H1 (cell line): ENCODE measurements around the gene UTS2R. TPM values are rescaled to one million over a fixed set of nuclear protein-coding genes. Genes with fewer than 3 reads are reported as not detected.

Experiments
- CTCF ChIA-PET: fragments of 300-600 bp; sonication (Branson Sonifier 250); formaldehyde crosslinking; loops from one replicate; lab custom pipeline; 2021; ENCODE audit not compliant: partially characterized antibody; lab: Charles Lee
- POLR2A ChIA-PET: fragments of 300-600 bp; sonication (Branson Sonifier 250); formaldehyde crosslinking; loops from one replicate; lab custom pipeline; 2021; ENCODE audit warnings: inconsistent platforms; ENCODE audit not compliant: partially characterized antibody; lab: Charles Lee
- DNase-seq, 2 experiments: peaks; one replicate each; pipeline versions ENCODE4 v3.0.0 to v3.0.0-alpha.2; 2010 to 2022; ENCODE audit warnings: low spot score in 2 of 2, low read depth in 1 of 2, mixed read lengths in 1 of 2
- FAIRE-seq: peaks from 2 replicates; lab custom pipeline; 2011; peaks lifted over from hg19 to GRCh38; lab: Jason Lieb, UNC
- H2AFZ ChIP-seq: 2 replicates; pipeline ENCODE4 v1.8.1; 2012; ENCODE audit warnings: low read length, inconsistent platforms
- H2AK5ac ChIP-seq: 2 replicates; pipeline ENCODE4 v1.6.1; 2013; ENCODE audit warnings: low read depth, low read length
- H2BK120ac ChIP-seq: replicated peaks from 2 replicates; pipeline ENCODE3; 2013; ENCODE audit warnings: low read depth, low read length, inconsistent platforms
- H2BK12ac ChIP-seq: 2 replicates; pipeline ENCODE4 v1.6.1; 2013; ENCODE audit warnings: low read depth, low read length
- H2BK15ac ChIP-seq: 2 replicates; pipeline ENCODE4 v1.6.1; 2013; ENCODE audit warnings: low read length
- H2BK20ac ChIP-seq: 2 replicates; pipeline ENCODE4 v1.6.1; 2013; ENCODE audit warnings: low read length
- H2BK5ac ChIP-seq: 2 replicates; pipeline ENCODE4 v1.6.1; 2013; ENCODE audit warnings: low read depth, low read length
- H3K14ac ChIP-seq: 2 replicates; pipeline ENCODE4 v1.6.1; 2013; ENCODE audit warnings: inconsistent platforms; ENCODE audit not compliant: insufficient read length
- H3K18ac ChIP-seq: 2 replicates; pipeline ENCODE4 v1.6.1; 2013; ENCODE audit warnings: low read length; ENCODE audit errors: extremely low read depth
- H3K23ac ChIP-seq: 2 replicates; pipeline ENCODE4 v1.6.1; 2013; ENCODE audit warnings: inconsistent platforms; ENCODE audit not compliant: insufficient read length
- H3K23me2 ChIP-seq: 2 replicates; pipeline ENCODE4 v1.6.1; 2013; ENCODE audit warnings: low read depth, low read length
- H3K27ac ChIP-seq: 2 replicates; pipeline ENCODE4 v1.6.1; 2011; ENCODE audit warnings: low read depth, low read length, inconsistent platforms
- H3K27me3 ChIP-seq, 4 experiments: replicated peaks in 1 of 4; 1 replicate in 1 of 4; 2 replicates in 3 of 4; pipeline versions ENCODE4 v1.6.1 to v1.8.1; 2011 to 2013; ENCODE audit warnings: low read length in 3 of 4, mild to moderate bottlenecking in 3 of 4, inconsistent platforms in 2 of 4, mixed read lengths in 2 of 4, moderate library complexity in 1 of 4; ENCODE audit not compliant: control insufficient read depth in 3 of 4, insufficient read depth in 3 of 4; ENCODE audit errors: extremely low read depth in 1 of 4
- H3K36me3 ChIP-seq, 4 experiments: 2 replicates each; pipeline versions ENCODE4 v1.6.1 to v1.8.1; 2011 to 2013; ENCODE audit warnings: mild to moderate bottlenecking in 4 of 4, low read length in 3 of 4, moderate library complexity in 2 of 4, control low read depth in 1 of 4, inconsistent platforms in 1 of 4; ENCODE audit not compliant: insufficient read depth in 4 of 4, control insufficient read depth in 2 of 4
- H3K4ac ChIP-seq: replicated peaks from 2 replicates; pipeline ENCODE3; 2013; ENCODE audit warnings: low read length, low read depth, mixed read lengths, inconsistent platforms; ENCODE audit not compliant: insufficient read length
- H3K4me1 ChIP-seq, 4 experiments: replicated peaks in 1 of 4; 1 replicate in 1 of 4; 2 replicates in 3 of 4; pipeline versions ENCODE4 v1.6.1 to v1.8.1; 2011 to 2013; ENCODE audit warnings: low read length in 3 of 4, inconsistent platforms in 2 of 4, mixed read lengths in 1 of 4; ENCODE audit not compliant: insufficient read depth in 4 of 4, control insufficient read depth in 3 of 4
- H3K4me2 ChIP-seq, 2 experiments: 2 replicates each; pipeline versions ENCODE4 v1.6.1 to v1.8.1; 2011 to 2013; ENCODE audit warnings: low read depth in 2 of 2, low read length in 2 of 2, control low read depth in 1 of 2, inconsistent platforms in 1 of 2, mild to moderate bottlenecking in 1 of 2; ENCODE audit not compliant: insufficient read depth in 1 of 2
- H3K4me3 ChIP-seq, 4 experiments: fragments of 200-600, 300-600 bp in 1 of 4; sonication (generic), shearing (Covaris generic), sonication (Bioruptor Twin) in 1 of 4; 2 replicates each; pipeline versions ENCODE4 v1.5.1 to v1.8.1; 2011 to 2016; ENCODE audit warnings: low read length in 4 of 4, low read depth in 3 of 4, control low read depth in 2 of 4, inconsistent platforms in 2 of 4, mild to moderate bottlenecking in 2 of 4, mixed read lengths in 1 of 4, moderate library complexity in 1 of 4; ENCODE audit not compliant: insufficient read depth in 2 of 4; ENCODE audit errors: extremely low read depth in 1 of 4
- H3K56ac ChIP-seq: replicated peaks from 2 replicates; pipeline ENCODE3; 2013; ENCODE audit warnings: low read depth, mild to moderate bottlenecking, mixed read lengths, low read length, inconsistent platforms; ENCODE audit not compliant: insufficient read length
- H3K79me1 ChIP-seq: 2 replicates; pipeline ENCODE4 v1.6.1; 2013; ENCODE audit warnings: low read depth, low read length, control low read depth
- H3K79me2 ChIP-seq, 2 experiments: 2 replicates each; pipeline versions ENCODE4 v1.6.1 to v1.8.1; 2012 to 2013; ENCODE audit warnings: low read length in 2 of 2, mild to moderate bottlenecking in 2 of 2, inconsistent platforms in 1 of 2; ENCODE audit not compliant: insufficient read depth in 2 of 2, control insufficient read depth in 1 of 2
- H3K9ac ChIP-seq, 4 experiments: replicated peaks in 1 of 4; 1 replicate in 1 of 4; 2 replicates in 3 of 4; pipeline versions ENCODE4 v1.6.1 to v1.8.1; 2011 to 2013; ENCODE audit warnings: low read depth in 3 of 4, low read length in 3 of 4, control low read depth in 2 of 4, mild to moderate bottlenecking in 2 of 4, moderate library complexity in 2 of 4, inconsistent platforms in 1 of 4; ENCODE audit errors: extremely low read depth in 1 of 4
- H3K9me3 ChIP-seq, 2 experiments: 2 replicates each; pipeline versions ENCODE4 v1.6.1 to v1.8.1; 2012 to 2013; ENCODE audit warnings: mild to moderate bottlenecking in 2 of 2, moderate library complexity in 2 of 2, control low read depth in 1 of 2, inconsistent platforms in 1 of 2, low read depth in 1 of 2, low read length in 1 of 2, mixed read lengths in 1 of 2; ENCODE audit not compliant: insufficient read depth in 2 of 2
- H4K20me1 ChIP-seq, 2 experiments: replicated peaks in 1 of 2; 2 replicates each; pipeline versions ENCODE3 to v1.8.1; 2011 to 2013; ENCODE audit warnings: inconsistent platforms in 2 of 2, low read length in 2 of 2, mild to moderate bottlenecking in 1 of 2; ENCODE audit not compliant: insufficient read depth in 2 of 2, control insufficient read depth in 1 of 2
- H4K5ac ChIP-seq: 2 replicates; pipeline ENCODE4 v1.6.1; 2013; ENCODE audit warnings: low read length, low read depth, mixed read lengths, inconsistent platforms; ENCODE audit not compliant: insufficient read length
- H4K8ac ChIP-seq: 2 replicates; pipeline ENCODE4 v1.8.0; 2013; ENCODE audit warnings: mild to moderate bottlenecking, moderate library complexity, low read length, inconsistent platforms; ENCODE audit not compliant: insufficient read depth; ENCODE audit errors: extremely low read depth
- H4K91ac ChIP-seq: replicated peaks from 2 replicates; pipeline ENCODE3; 2013; ENCODE audit warnings: low read length, mixed read lengths, inconsistent platforms; ENCODE audit not compliant: insufficient read length
- GABPA ChIP-seq: IDR thresholded peaks from 2 replicates; pipeline ENCODE4 v1.6.1; 2011; ENCODE audit warnings: mild to moderate bottlenecking, low read length, moderate library complexity, borderline replicate concordance; ENCODE audit not compliant: insufficient read depth
- KDM1A ChIP-seq: fragments of 200-600, 300-600 bp; sonication (generic); IDR thresholded peaks from 2 replicates; pipeline ENCODE4 v1.7.1; 2016; ENCODE audit warnings: mild to moderate bottlenecking, low read length, borderline replicate concordance
- RFX5 ChIP-seq: IDR thresholded peaks from 2 replicates; pipeline ENCODE4 v1.6.1; 2011; ENCODE audit warnings: low read depth, low read length, improper control_type of control experiment, borderline replicate concordance
- TBP ChIP-seq: IDR thresholded peaks from 2 replicates; pipeline ENCODE4 v1.6.1; 2011; ENCODE audit warnings: low read depth, low read length, improper control_type of control experiment
- WGBS, 2 experiments: shearing (Covaris generic) in 1 of 2; methylation state at CpG; one replicate each; pipeline versions ENCODE4 v1.1.6 to v1.1.7; 2013 to 2015; ENCODE audit warnings: low lambda C conversion rate in 2 of 2, mixed read lengths in 2 of 2, inconsistent platforms in 1 of 2, low coverage in 1 of 2, missing lambda C conversion rate in 1 of 2; ENCODE audit not compliant: insufficient replicate concordance in 2 of 2, insufficient coverage in 1 of 2, insufficient read length in 1 of 2; ENCODE audit errors: extremely low coverage in 1 of 2, missing lambda C conversion rate in 1 of 2; 5-methylcytosine and 5-hydroxymethylcytosine counted together
- polyA plus RNA-seq, 7 experiments: library from polyadenylated mRNA; depleted of rRNA in 3 of 7; stranded (reverse) in 5 of 7; unstranded in 2 of 7; fragments of >200 nt in 5 of 7; fragments of 200-250 nt in 2 of 7; gene quantifications; 1 replicate in 5 of 7; 2 replicates in 1 of 7; 4 replicates in 1 of 7; pipeline versions ENCODE4 v1.2.1 to v1.2.3, GENCODE V29; 2011 to 2013; ENCODE audit warnings: missing spikeins in 2 of 7, mixed read lengths in 2 of 7
- total RNA-seq: library from RNA; stranded (reverse); fragmentation: NEBNext Ultra II Directional; extraction: Animal tissue kit (Norgen Biotek cat#: 25700); gene quantifications from 2 replicates; pipeline ENCODE4 v1.2.1, GENCODE V29; 2021
- TF ChIP-seq, protein P1 (sequence below): IDR thresholded peaks from 2 replicates; pipeline ENCODE4 v1.6.1; 2011; ENCODE audit warnings: low read length, improper control_type of control experiment
- TF ChIP-seq, protein P2 (sequence below), 3 experiments: IDR thresholded peaks; 1 replicate in 2 of 3; 2 replicates in 1 of 3; pipeline versions ENCODE4 v1.5.1 to v1.6.1; 2011; ENCODE audit warnings: low read length in 3 of 3, mild to moderate bottlenecking in 3 of 3, inconsistent platforms in 2 of 3, low read depth in 1 of 3, moderate library complexity in 1 of 3; ENCODE audit not compliant: insufficient read depth in 1 of 3; ENCODE audit errors: control extremely low read depth in 1 of 3
- TF ChIP-seq, protein P3 (sequence below): IDR thresholded peaks from 2 replicates; pipeline ENCODE4 v1.6.1; 2012; ENCODE audit warnings: inconsistent platforms

The UTS2R gene
- total and polyA plus RNA-seq, 2 of the 8 experiments (the other 6 are each of a cell fraction or from before 2014, with no cell fraction given) = 0.27 TPM; not detected in 1

DNA sequence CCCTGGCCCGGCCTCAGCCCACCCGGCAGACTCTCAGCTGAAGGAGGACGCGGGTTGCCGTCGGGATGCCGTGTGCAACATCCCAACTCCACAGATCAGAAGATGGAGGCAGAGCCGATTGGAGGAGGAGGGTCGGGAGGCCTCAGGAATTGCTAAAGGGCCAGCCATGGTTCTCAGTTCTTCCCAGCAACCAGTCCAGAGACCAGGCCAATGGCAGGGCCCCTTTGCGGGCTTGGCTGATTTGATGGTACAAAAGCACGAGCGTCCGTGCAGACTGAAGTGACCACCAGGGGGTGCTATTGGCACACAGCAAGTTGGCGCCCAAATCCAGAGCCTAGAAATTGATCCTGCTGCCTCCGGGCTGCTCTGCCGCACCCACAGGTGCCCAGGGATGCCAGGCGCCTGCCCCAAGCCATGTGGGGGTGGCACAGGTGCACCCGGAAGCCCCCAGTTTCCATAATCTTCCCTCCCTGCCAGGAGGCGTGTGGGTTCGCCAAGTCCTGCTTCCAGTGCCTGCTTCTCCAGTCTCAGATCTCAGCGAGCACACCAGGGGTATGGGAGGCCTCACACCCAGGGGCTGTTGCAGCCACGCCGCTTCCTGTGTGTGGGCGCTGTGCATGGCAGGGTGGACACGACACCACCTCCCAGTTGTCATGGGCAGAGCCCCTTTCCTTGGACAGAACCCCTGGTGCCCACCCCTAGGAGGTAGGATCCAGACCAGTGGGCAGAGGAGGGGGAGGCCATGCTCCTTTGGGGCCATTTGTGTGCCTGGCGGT lies 19.7 kb upstream of the UTS2R start:
- H3K79me2 ChIP-seq = no peaks in the 10 kb centered on the region
- no peak overlapping the region for H2AK5ac ChIP-seq
- ChIA-PET CTCF (interaction anchor here (0.6 to 2.3 kb wide), 33 partner anchors 9 to 446 kb away, joined by 3 to 10 read pairs (median 4); partner anchors contain the start of gene HEXD), POLR2A (no interaction called here)
- no peak overlapping the region for H2BK5ac ChIP-seq
- H3K4me1 ChIP-seq = peaks cover 0 to 6% (median 4%) of the 10 kb centered on the region in 4 experiments; a peak in 5 of 7 replicates
- H4K5ac ChIP-seq = no peak overlapping the region
- H3K23me2 ChIP-seq = no peaks in the 10 kb centered on the region
- H3K9ac ChIP-seq = no peak overlapping the region
- H3K36me3 ChIP-seq = no peaks in the 10 kb centered on the region
- no peak overlapping the region for H3K4me3 ChIP-seq
- H3K27me3 ChIP-seq = no peaks in the 10 kb centered on the region
- no peak overlapping the region for H2AFZ ChIP-seq
- H4K8ac ChIP-seq = peak overlapping the region; percentile 84
- FAIRE-seq (peak; percentile 66), DNase-seq (peak; percentile 85 to 92)
- H3K14ac ChIP-seq = no peak overlapping the region
- H3K9me3 ChIP-seq = no peaks in the 10 kb centered on the region
- H3K4me2 ChIP-seq = no peak overlapping the region
- no peak overlapping the region for H2BK20ac ChIP-seq
- H2BK12ac ChIP-seq = no peak overlapping the region
- no peak overlapping the region for H3K56ac ChIP-seq
- WGBS, 2 experiments = 59% methylated on average over 24 of the region's 26 CpGs; no CpG with 5 or more reads in 1 of the 2 experiments
- H3K18ac ChIP-seq = no peak overlapping the region
- no peaks in the 10 kb centered on the region for H4K20me1 ChIP-seq
- no peak overlapping the region for H3K23ac ChIP-seq
- 0 out of 2 replicates have a peak overlapping the region, but pooled peaks have one; percentile 19 for H2BK15ac ChIP-seq
- peak overlapping the region; percentile 65 for H4K91ac ChIP-seq
- no peak overlapping the region for H2BK120ac ChIP-seq
- peak overlapping the region; percentile 85 for H3K4ac ChIP-seq
- no peaks in the 10 kb centered on the region for H3K79me1 ChIP-seq
- H3K27ac ChIP-seq = no peak overlapping the region
- TF ChIP-seq GABPA (peak; percentile 77; the same call in 1 of the 2 replicates), TBP (no peak; the same call in 1 of the 2 replicates), KDM1A (no peak), RFX5 (peak; percentile 94)
- TF ChIP-seq, protein P1, sequence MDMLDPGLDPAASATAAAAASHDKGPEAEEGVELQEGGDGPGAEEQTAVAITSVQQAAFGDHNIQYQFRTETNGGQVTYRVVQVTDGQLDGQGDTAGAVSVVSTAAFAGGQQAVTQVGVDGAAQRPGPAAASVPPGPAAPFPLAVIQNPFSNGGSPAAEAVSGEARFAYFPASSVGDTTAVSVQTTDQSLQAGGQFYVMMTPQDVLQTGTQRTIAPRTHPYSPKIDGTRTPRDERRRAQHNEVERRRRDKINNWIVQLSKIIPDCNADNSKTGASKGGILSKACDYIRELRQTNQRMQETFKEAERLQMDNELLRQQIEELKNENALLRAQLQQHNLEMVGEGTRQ = no peak
- TF ChIP-seq, protein P2, sequence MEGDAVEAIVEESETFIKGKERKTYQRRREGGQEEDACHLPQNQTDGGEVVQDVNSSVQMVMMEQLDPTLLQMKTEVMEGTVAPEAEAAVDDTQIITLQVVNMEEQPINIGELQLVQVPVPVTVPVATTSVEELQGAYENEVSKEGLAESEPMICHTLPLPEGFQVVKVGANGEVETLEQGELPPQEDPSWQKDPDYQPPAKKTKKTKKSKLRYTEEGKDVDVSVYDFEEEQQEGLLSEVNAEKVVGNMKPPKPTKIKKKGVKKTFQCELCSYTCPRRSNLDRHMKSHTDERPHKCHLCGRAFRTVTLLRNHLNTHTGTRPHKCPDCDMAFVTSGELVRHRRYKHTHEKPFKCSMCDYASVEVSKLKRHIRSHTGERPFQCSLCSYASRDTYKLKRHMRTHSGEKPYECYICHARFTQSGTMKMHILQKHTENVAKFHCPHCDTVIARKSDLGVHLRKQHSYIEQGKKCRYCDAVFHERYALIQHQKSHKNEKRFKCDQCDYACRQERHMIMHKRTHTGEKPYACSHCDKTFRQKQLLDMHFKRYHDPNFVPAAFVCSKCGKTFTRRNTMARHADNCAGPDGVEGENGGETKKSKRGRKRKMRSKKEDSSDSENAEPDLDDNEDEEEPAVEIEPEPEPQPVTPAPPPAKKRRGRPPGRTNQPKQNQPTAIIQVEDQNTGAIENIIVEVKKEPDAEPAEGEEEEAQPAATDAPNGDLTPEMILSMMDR (IDR thresholded peaks at IDR 0.05; ENCODE audit: control extremely low read depth in 1 of 3, insufficient read depth in 1 of 3, low read depth in 1 of 3, low read length in 3 of 3) = peak; percentile 90 to 98 (median 91)
- TF ChIP-seq, protein P3, sequence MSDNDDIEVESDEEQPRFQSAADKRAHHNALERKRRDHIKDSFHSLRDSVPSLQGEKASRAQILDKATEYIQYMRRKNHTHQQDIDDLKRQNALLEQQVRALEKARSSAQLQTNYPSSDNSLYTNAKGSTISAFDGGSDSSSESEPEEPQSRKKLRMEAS = peak; percentile 65; the same call in 1 of the 2 replicates
